Stomach (tissue), 9 donors: ENCODE data around the gene GPN2. TPM values are rescaled to one million over a fixed set of nuclear protein-coding genes. Genes with fewer than 3 reads are reported as not detected.

Experiments used
- DNase-seq, 2 donors: peaks; one replicate each; pipeline versions ENCODE4 v3.0.0 to v3.0.0-alpha.2; 2013 to 2019
- H3K27ac ChIP-seq, 5 donors: fragments of 200-600 bp in 4 of 5; sonication (generic) in 4 of 5; one replicate each; pipeline ENCODE4 v1.5.1; 2013 to 2019; ENCODE audit warnings: mild to moderate bottlenecking in 1 of 5, moderate library complexity in 1 of 5
- H3K27me3 ChIP-seq, 3 donors: fragments of 200-600 bp; sonication (generic); one replicate each; pipeline ENCODE4 v1.5.1; 2017 to 2019; ENCODE audit warnings: mixed run types in 1 of 3
- H3K36me3 ChIP-seq, 4 donors: fragments of 200-600 bp; sonication (generic); 1 replicate in 3 of 4; 2 replicates in 1 of 4; pipeline ENCODE4 v1.5.1; 2016 to 2019
- H3K4me1 ChIP-seq, 4 donors: fragments of 200-600 bp; sonication (generic); one replicate each; pipeline ENCODE4 v1.5.1; 2016 to 2019
- H3K4me3 ChIP-seq, 4 donors: fragments of 200-600 bp; sonication (generic) in 3 of 4; one replicate each; pipeline ENCODE4 v1.5.1; 2016 to 2019; ENCODE audit warnings: mild to moderate bottlenecking in 1 of 4
- H3K9me3 ChIP-seq, 4 donors: fragments of 200-600 bp; sonication (generic); one replicate each; pipeline ENCODE4 v1.5.1; 2016 to 2019
- CTCF ChIP-seq, 7 experiments: fragments of 450-650 bp in 4 of 7; fragments of 200-600 bp in 3 of 7; sonication (generic) in 3 of 7; IDR thresholded peaks; one replicate each; pipeline ENCODE4 v1.5.1; 2016 to 2019; ENCODE audit warnings: antibody characterized with exemption in 7 of 7, control low read depth in 2 of 7, mild to moderate bottlenecking in 1 of 7
- EP300 ChIP-seq: sonication (generic); formaldehyde crosslinking; IDR thresholded peaks from one replicate; pipeline ENCODE4 v1.6.1; 2017; ENCODE audit warnings: antibody characterized with exemption
- POLR2A ChIP-seq, 4 donors: fragments of 450-650 bp; IDR thresholded peaks; one replicate each; pipeline ENCODE4 v1.6.1; 2016; ENCODE audit warnings: antibody characterized with exemption in 4 of 4, control low read depth in 2 of 4, mild to moderate bottlenecking in 1 of 4, moderate library complexity in 1 of 4
- POLR2AphosphoS5 ChIP-seq, 3 donors: sonication (generic); formaldehyde crosslinking; IDR thresholded peaks; one replicate each; pipeline ENCODE4 v1.6.1; 2016; ENCODE audit warnings: antibody characterized with exemption in 3 of 3
- WGBS, 5 donors: extraction: QIAGEN DNeasy Blood & Tissue Kit in 3 of 5; methylation state at CpG; one replicate each; pipeline versions ENCODE4 v1.1.5 to v1.1.7; 2013 to 2018; 5-methylcytosine and 5-hydroxymethylcytosine counted together
- intact Hi-C: fragments of 100-400 bp; cut with DNase I; formaldehyde crosslinking; loops from one replicate; pipeline ENCODE4 v1.15.1; 2023; ENCODE audit warnings: low total_unique reads
- polyA plus RNA-seq, 3 donors: library from polyadenylated mRNA; stranded (reverse); fragments of 200-250 nt; gene quantifications; one replicate each; pipeline ENCODE4 v1.2.3, GENCODE V29; 2013
- total RNA-seq, 5 donors: library from RNA; depleted of rRNA; stranded (reverse); fragments of >200 nt; gene quantifications; one replicate each; pipeline versions ENCODE4 v1.1.0 to v1.2.3, GENCODE V29; 2014 to 2016
- donor health status: healthy with polysubstance abuse.
- donor health status: Bipolar disorder and iron deficiency.
- donor health status: healthy.

Gene GPN2
- total and polyA plus RNA-seq, 8 donors = 5.4 to 66.3 (median 12.3) TPM

GRCh38 chr1:26909951-26910342 is 19.9 kb upstream of the GPN2 start:
- intact Hi-C loops = no loop called here
- Histone ChIP-seq H3K27me3 (no peaks in the 10 kb centered on the region), H3K9me3 (no peaks in the 10 kb centered on the region), H3K4me3 (no peak overlapping the region), H3K4me1 (peaks cover 14 to 28% (median 22%) of the 10 kb centered on the region in 4 donors), H3K36me3 (no peaks in the 10 kb centered on the region), H3K27ac (peak overlapping the region in 3 of 5 donors; percentile 1 to 7 (median 1))
- no peak for DNase-seq
- TF ChIP-seq CTCF (IDR thresholded peaks at IDR 0.05) (no peak), POLR2AphosphoS5 (IDR thresholded peaks at IDR 0.05) (no peak), POLR2A (IDR thresholded peaks at IDR 0.05) (no peak), EP300 (no peak)
- WGBS, 5 donors = 49 to 92% (median 66%) methylated on average over 2 to 3 of the region's 3 CpGs

GRCh38 chr1:26907071-26907917 is 17.2 kb upstream of the GPN2 start:
- H3K36me3 ChIP-seq = no peaks in the 10 kb centered on the region
- peak overlapping the region in 2 of 5 donors; percentile 20 to 22 for H3K27ac ChIP-seq
- peak; percentile 59 to 63 for DNase-seq
- 56 to 65% (median 58%) methylated on average over 6 of the region's 6 CpGs for WGBS, 5 donors
- peaks cover 13 to 26% (median 17%) of the 10 kb centered on the region in 4 donors for H3K4me1 ChIP-seq
- TF ChIP-seq POLR2A (IDR thresholded peaks at IDR 0.05) = no peak
- peak in 1 of 3 donors; percentile 43 for TF ChIP-seq POLR2AphosphoS5 (IDR thresholded peaks at IDR 0.05)
- no peaks in the 10 kb centered on the region for H3K27me3 ChIP-seq
- no peak overlapping the region for H3K4me3 ChIP-seq
- intact Hi-C loops = no loop called here
- H3K9me3 ChIP-seq = no peaks in the 10 kb centered on the region

GRCh38 chr1:26900815-26901511 is 10.9 kb upstream of the GPN2 start:
- peaks cover 17 to 24% (median 24%) of the 10 kb centered on the region in 4 donors for H3K36me3 ChIP-seq
- no peak for TF ChIP-seq POLR2AphosphoS5 (IDR thresholded peaks at IDR 0.05)
- no peak for TF ChIP-seq CTCF (IDR thresholded peaks at IDR 0.05)
- TF ChIP-seq EP300 = no peak
- no peak for TF ChIP-seq POLR2A (IDR thresholded peaks at IDR 0.05)
- H3K4me1 ChIP-seq = peaks cover 12 to 38% (median 28%) of the 10 kb centered on the region in 4 donors
- H3K27me3 ChIP-seq = no peaks in the 10 kb centered on the region
- H3K9me3 ChIP-seq = no peaks in the 10 kb centered on the region
- 60 to 70% (median 64%) methylated on average over 16 to 18 of the region's 18 CpGs for WGBS, 5 donors
- peak overlapping the region in 4 of 5 donors; percentile 85 to 90 (median 89) for H3K27ac ChIP-seq
- intact Hi-C loops = no loop called here
- H3K4me3 ChIP-seq = peak overlapping the region; percentile 86 to 100 (median 96)
- DNase-seq = no peak

GRCh38 chr1:26900001-26900814 is 10.1 kb upstream of the GPN2 start, which contains the start of gene GPATCH3:
TSS of gene GPATCH3 (minus strand) at chr1:26900467. CDS start at chr1:26900442, 25 bp downstream.
- intact Hi-C loops = no loop called here
- no peaks in the 10 kb centered on the region for H3K9me3 ChIP-seq
- DNase-seq = peak; percentile 95 to 97
- peaks cover 12 to 44% (median 32%) of the 10 kb centered on the region in 4 donors for H3K4me1 ChIP-seq
- peak within 1 kb of the TSS; percentile 86 to 100 (median 96) for H3K4me3 ChIP-seq
- H3K27me3 ChIP-seq = no peaks in the 10 kb centered on the region
- H3K27ac ChIP-seq = peak within 1 kb of the TSS; percentile 63 to 90 (median 89)
- TF ChIP-seq POLR2AphosphoS5 (IDR thresholded peaks at IDR 0.05) (peak; percentile 81 to 93 (median 91)), EP300 (no peak)
- 0 to 1% (median 1%) methylated on average over 48 to 50 of the region's 50 CpGs for WGBS, 5 donors
- peaks cover 23 to 32% (median 32%) of the 10 kb centered on the region in 4 donors for H3K36me3 ChIP-seq
